K562 (cell line): Measurements from ENCODE around the gene CHAF1A.
A peak's percentile ranks its signal among the peaks of the same experiment; 100 is the strongest.

Experiments used
- ATF7 ChIP-seq: fragments of 450-650 bp; IDR thresholded peaks from 2 replicates; pipeline ENCODE4 v1.7.1; 2014; ENCODE audit warnings: mild to moderate bottlenecking, moderate library complexity
- BCL6 ChIP-seq: fragments of 250-450 bp; sonication (Bioruptor Pico); IDR thresholded peaks from 2 replicates; pipeline ENCODE4 v1.4.0; 2020
- CTCF ChIP-seq, 3 experiments: IDR thresholded peaks in 2 of 3; conservative IDR thresholded peaks in 1 of 3; 2 replicates each; pipeline ENCODE4 v1.5.1; 2011 to 2012; ENCODE audit warnings: low read length in 3 of 3, mild to moderate bottlenecking in 3 of 3, control low read depth in 2 of 3, improper control_type of control experiment in 1 of 3, inconsistent platforms in 1 of 3, low read depth in 1 of 3, mixed read lengths in 1 of 3, moderate library complexity in 1 of 3; ENCODE audit not compliant: insufficient read depth in 2 of 3
- ELF1 ChIP-seq: fragments of 200-800 bp; sonication (Bioruptor generic); IDR thresholded peaks from 2 replicates; pipeline ENCODE4 v1.6.1; 2016; ENCODE audit warnings: missing genetic modification characterization, missing compliant biosample characterization
- EWSR1 ChIP-seq: fragments of 450-650 bp; IDR thresholded peaks from 2 replicates; pipeline ENCODE4 v1.6.1; 2018; ENCODE audit warnings: borderline replicate concordance, mild to moderate bottlenecking, low read depth, moderate library complexity; ENCODE audit not compliant: partially characterized antibody
- MLLT1 ChIP-seq, 2 experiments: fragments of 450-650 bp; IDR thresholded peaks; 2 replicates each; pipeline ENCODE4 v1.6.1; 2016
- NR1H2 ChIP-seq: sonication (generic); formaldehyde crosslinking; IDR thresholded peaks from 2 replicates; pipeline ENCODE4 v1.4.0; 2020; ENCODE audit warnings: mild to moderate bottlenecking, missing genetic modification reagents
- SP2 ChIP-seq: IDR thresholded peaks from 2 replicates; pipeline ENCODE4 v1.6.1; 2011; ENCODE audit warnings: mild to moderate bottlenecking, low read depth, low read length, moderate library complexity; ENCODE audit not compliant: poor library complexity, severe bottlenecking; ENCODE audit errors: extremely low read depth
- U2AF2 ChIP-seq: fragments of 200-400 bp; formaldehyde crosslinking; optimal IDR thresholded peaks from 2 replicates; pipeline ENCODE3; 2017; ENCODE audit warnings: low read depth, mild to moderate bottlenecking, low read length
- UBTF ChIP-seq, 2 experiments: IDR thresholded peaks; 2 replicates each; pipeline ENCODE4 v1.6.1; 2012; ENCODE audit warnings: improper control_type of control experiment in 2 of 2, low read depth in 2 of 2, low read length in 2 of 2, borderline replicate concordance in 1 of 2
- ZNF695 ChIP-seq: fragments of 450-650 bp; formaldehyde crosslinking; IDR thresholded peaks from 2 replicates; pipeline ENCODE4 v1.4.0; 2020; ENCODE audit warnings: mild to moderate bottlenecking, moderate library complexity

GRCh38 chr19:4457654-4458395, 55.4 kb downstream of the CHAF1A start, which contains the start of gene UBXN6:
- TF ChIP-seq CTCF (IDR thresholded peaks at IDR 0.05 in 2 of 3, conservative IDR thresholded peaks at IDR 0.05 in 1 of 3; ENCODE audit: insufficient read depth in 2 of 3, low read depth in 1 of 3, low read length in 3 of 3) (no peak), UBTF (IDR thresholded peaks at IDR 0.05; ENCODE audit: borderline replicate concordance in 1 of 2, low read depth in 2 of 2, low read length in 2 of 2) (no peak), ATF7 (peak; percentile 75), U2AF2 (no peak), NR1H2 (CRISPR knock-in tag) (no peak), MLLT1 (IDR thresholded peaks at IDR 0.05) (peak in 1 of 2 experiments; percentile 70; a peak in 1 of 4 replicates), BCL6 (CRISPR knock-in tag) (no peak), ZNF695 (no peak), ELF1 (tag) (peak; percentile 95), EWSR1 (no peak), SP2 (peak; percentile 100)
